H1 (cell line): Measurements from ENCODE around the gene FARP2. TPM values are rescaled to one million over a fixed set of nuclear protein-coding genes. Genes with fewer than 3 reads are reported as not detected.

Source experiments
- ATF2 ChIP-seq: IDR thresholded peaks from 2 replicates; pipeline ENCODE4 v1.6.1; 2012; ENCODE audit warnings: low read length, inconsistent platforms
- CHD1 ChIP-seq: IDR thresholded peaks from 2 replicates; pipeline ENCODE4 v1.6.1; 2012; ENCODE audit warnings: low read depth, low read length, improper control_type of control experiment
- CHD2 ChIP-seq: IDR thresholded peaks from 2 replicates; pipeline ENCODE4 v1.6.1; 2012; ENCODE audit warnings: low read length, improper control_type of control experiment
- NANOG ChIP-seq: IDR thresholded peaks from 2 replicates; pipeline ENCODE4 v1.6.1; 2011; ENCODE audit warnings: low read length, low read depth, mild to moderate bottlenecking, inconsistent platforms; ENCODE audit not compliant: insufficient read depth, poor library complexity, severe bottlenecking
- RAD21 ChIP-seq, 2 experiments: IDR thresholded peaks in 1 of 2; conservative IDR thresholded peaks in 1 of 2; 2 replicates each; pipeline ENCODE4 v1.6.1; 2011; ENCODE audit warnings: low read depth in 2 of 2, low read length in 2 of 2, improper control_type of control experiment in 1 of 2, inconsistent platforms in 1 of 2, mild to moderate bottlenecking in 1 of 2, moderate library complexity in 1 of 2
- ZNF274 ChIP-seq: IDR thresholded peaks from 2 replicates; pipeline ENCODE4 v1.7.0; 2012; ENCODE audit warnings: low read length, borderline replicate concordance; ENCODE audit errors: extremely low read depth
- polyA plus RNA-seq, 7 experiments: library from polyadenylated mRNA; depleted of rRNA in 3 of 7; stranded (reverse) in 5 of 7; unstranded in 2 of 7; fragments of >200 nt in 5 of 7; fragments of 200-250 nt in 2 of 7; gene quantifications; 1 replicate in 5 of 7; 2 replicates in 1 of 7; 4 replicates in 1 of 7; pipeline versions ENCODE4 v1.2.1 to v1.2.3, GENCODE V29; 2011 to 2013; ENCODE audit warnings: missing spikeins in 2 of 7, mixed read lengths in 2 of 7
- total RNA-seq: library from RNA; stranded (reverse); fragmentation: NEBNext Ultra II Directional; extraction: Animal tissue kit (Norgen Biotek cat#: 25700); gene quantifications from 2 replicates; pipeline ENCODE4 v1.2.1, GENCODE V29; 2021

The FARP2 gene
- total and polyA plus RNA-seq, 2 of the 8 experiments (the other 6 are each of a cell fraction or from before 2014, with no cell fraction given), result 12.4 to 33.4 TPM

GRCh38 chr2:241372361-241372992, 16.4 kb downstream of the FARP2 start (continued):
- TF ChIP-seq NANOG (no peak), RAD21 (IDR thresholded peaks at IDR 0.05 in 1 of 2, conservative IDR thresholded peaks at IDR 0.05 in 1 of 2; ENCODE audit: low read depth in 2 of 2, low read length in 2 of 2) (no peak), ZNF274 (no peak), CHD2 (no peak), ATF2 (no peak), CHD1 (no peak)
- TF ChIP-seq, all 59 proteins: peak for 0
